NCI-H2196 (cell line): ENCODE measurements around the gene ARHGAP22.

Experiments used
- DNase-seq: peaks from one replicate; lab custom pipeline; 2025; ENCODE audit not compliant: unreplicated experiment; lab: John Stamatoyannopoulos, UW

The ARHGAP22 gene

GRCh38 chr10:48481385-48481784 is 123.5 kb downstream of the ARHGAP22 start:
- DNase-seq: no peak

GRCh38 chr10:48480397-48481374 is 124.2 kb downstream of the ARHGAP22 start:
- DNase-seq: no peak

- DNase-seq: no peak
Observed at GRCh38 chr10:48478980-48479811, 125.7 kb downstream of the ARHGAP22 start.

- no peak for DNase-seq
Observed at GRCh38 chr10:48478469-48478868, 126.4 kb downstream of the ARHGAP22 start.

- no peak for DNase-seq
Observed at GRCh38 chr10:48477616-48478015, 127.3 kb downstream of the ARHGAP22 start.

GRCh38 chr10:48477141-48477540 is 127.7 kb downstream of the ARHGAP22 start:
- DNase-seq: no peak

- DNase-seq: no peak
Observed at GRCh38 chr10:48476279-48476982, 128.4 kb downstream of the ARHGAP22 start.

- no peak for DNase-seq
Observed at GRCh38 chr10:48475943-48476278, 129.0 kb downstream of the ARHGAP22 start.

- no peak for DNase-seq
Observed at GRCh38 chr10:48474765-48475365, 130.0 kb downstream of the ARHGAP22 start.

GRCh38 chr10:48473704-48474103 is 131.2 kb downstream of the ARHGAP22 start:
- DNase-seq: no peak

- DNase-seq: no peak
Observed at GRCh38 chr10:48472501-48473069, 132.3 kb downstream of the ARHGAP22 start.

GRCh38 chr10:48470893-48471805 is 133.7 kb downstream of the ARHGAP22 start:
- DNase-seq: no peak

GRCh38 chr10:48470115-48470892 is 134.6 kb downstream of the ARHGAP22 start:
- no peak for DNase-seq

- no peak for DNase-seq
Observed at GRCh38 chr10:48469516-48470020, 135.3 kb downstream of the ARHGAP22 start.

- no peak for DNase-seq
Observed at GRCh38 chr10:48468866-48469511, 135.9 kb downstream of the ARHGAP22 start.

GRCh38 chr10:48468130-48468790 is 136.6 kb downstream of the ARHGAP22 start:
- no peak for DNase-seq

GRCh38 chr10:48467669-48468068 is 137.2 kb downstream of the ARHGAP22 start:
- DNase-seq: no peak
